NCI-H2107 treated with DMSO at 0.1 percent for 48 hours (cell line): ENCODE results near the gene KRTAP10-7.
"Not testable (repeated sequence)": the region's sequence is repeated elsewhere in the genome, so short reads cannot be mapped to it uniquely, and the experiment has no call there.

Experiments
- DNase-seq: peaks from one replicate; lab custom pipeline; 2025; ENCODE audit not compliant: unreplicated experiment; lab: John Stamatoyannopoulos, UW

The KRTAP10-7 gene

GRCh38 chr21:44628707-44629391 lies 28.5 kb downstream of the KRTAP10-7 start:
- no peak for DNase-seq

GRCh38 chr21:44630440-44630839 lies 30.0 kb downstream of the KRTAP10-7 start:
- no peak for DNase-seq

- no peak for DNase-seq
These were observed 31.7 kb downstream of the KRTAP10-7 start for GRCh38 chr21:44632067-44632466.

- DNase-seq = no peak
These were observed 36.0 kb downstream of the KRTAP10-7 start for GRCh38 chr21:44636209-44637017.

GRCh38 chr21:44637018-44637850 lies 36.8 kb downstream of the KRTAP10-7 start, which contains the start of gene KRTAP10-10:
KRTAP10-10 (plus strand) TSS chr21:44637356; CDS start chr21:44637418, 62 bp downstream.
- DNase-seq = peak; percentile 18

- DNase-seq = not testable (repeated sequence)
These were observed 37.5 kb downstream of the KRTAP10-7 start for GRCh38 chr21:44637851-44638348.

GRCh38 chr21:44638506-44639330 lies 38.3 kb downstream of the KRTAP10-7 start:
- DNase-seq = not testable (repeated sequence)

- DNase-seq = no peak
These were observed 38.9 kb downstream of the KRTAP10-7 start for GRCh38 chr21:44639331-44639655.

- DNase-seq = no peak
These were observed 40.4 kb downstream of the KRTAP10-7 start for GRCh38 chr21:44640761-44641160.

- no peak for DNase-seq
These were observed 43.4 kb downstream of the KRTAP10-7 start for GRCh38 chr21:44643741-44644310.

- no peak for DNase-seq
These were observed 44.5 kb downstream of the KRTAP10-7 start for GRCh38 chr21:44644878-44645277.

- not testable (repeated sequence) for DNase-seq
These were observed 46.2 kb downstream of the KRTAP10-7 start, which contains the start of gene KRTAP10-11 for GRCh38 chr21:44646366-44647221. KRTAP10-11 (plus strand) TSS chr21:44646414; CDS start chr21:44646459, 45 bp downstream.

GRCh38 chr21:44647222-44647552 lies 46.8 kb downstream of the KRTAP10-7 start:
- DNase-seq = no peak

GRCh38 chr21:44648557-44649311 lies 48.3 kb downstream of the KRTAP10-7 start:
- DNase-seq = no peak

- DNase-seq = no peak
These were observed 49.2 kb downstream of the KRTAP10-7 start for GRCh38 chr21:44649521-44650100.

GRCh38 chr21:44650265-44650972 lies 50.0 kb downstream of the KRTAP10-7 start:
- no peak for DNase-seq

- no peak for DNase-seq
These were observed 50.7 kb downstream of the KRTAP10-7 start for GRCh38 chr21:44650973-44651675.
